Adipocyte (in vitro differentiated cells): Measurements from ENCODE around the gene SAMD4A.

Experiments
- DNase-seq: peaks from one replicate; pipeline ENCODE4 v3.0.0-alpha.2; 2015; ENCODE audit warnings: low read depth
- H3K27me3 ChIP-seq: replicated peaks from 2 replicates; pipeline ENCODE4 v1.7.0; 2013; ENCODE audit warnings: mild to moderate bottlenecking, low read length, moderate library complexity; ENCODE audit not compliant: control insufficient read depth, insufficient read depth
- H3K36me3 ChIP-seq: 2 replicates; pipeline ENCODE4 v1.7.0; 2013; ENCODE audit warnings: low read length, mild to moderate bottlenecking, moderate library complexity; ENCODE audit not compliant: control insufficient read depth, insufficient read depth, severe bottlenecking
- H3K4me1 ChIP-seq: 2 replicates; pipeline ENCODE4 v1.7.0; 2013; ENCODE audit warnings: mild to moderate bottlenecking, low read length, moderate library complexity; ENCODE audit not compliant: control insufficient read depth, insufficient read depth
- H3K4me3 ChIP-seq: 2 replicates; pipeline ENCODE4 v1.7.0; 2013; ENCODE audit warnings: mild to moderate bottlenecking, low read length, moderate library complexity
- H3K9ac ChIP-seq: 2 replicates; pipeline ENCODE4 v1.7.0; 2013; ENCODE audit warnings: mild to moderate bottlenecking, low read length, moderate library complexity
- H3K9me3 ChIP-seq: 2 replicates; pipeline ENCODE4 v1.7.0; 2013; ENCODE audit warnings: mild to moderate bottlenecking, low read length, moderate library complexity; ENCODE audit not compliant: control insufficient read depth

SAMD4A gene

GRCh38 chr14:54650331-54650958 is 83.5 kb downstream of the SAMD4A start:
- no peaks in the 10 kb centered on the region for H3K27me3 ChIP-seq
- H3K9ac ChIP-seq: peak overlapping the region; percentile 13
- peak overlapping the region; percentile 69 for H3K4me3 ChIP-seq
- H3K4me1 ChIP-seq: peaks cover 54% of the 10 kb centered on the region
- peak; percentile 45 for DNase-seq
- no peaks in the 10 kb centered on the region for H3K9me3 ChIP-seq
- no peaks in the 10 kb centered on the region for H3K36me3 ChIP-seq

DNA sequence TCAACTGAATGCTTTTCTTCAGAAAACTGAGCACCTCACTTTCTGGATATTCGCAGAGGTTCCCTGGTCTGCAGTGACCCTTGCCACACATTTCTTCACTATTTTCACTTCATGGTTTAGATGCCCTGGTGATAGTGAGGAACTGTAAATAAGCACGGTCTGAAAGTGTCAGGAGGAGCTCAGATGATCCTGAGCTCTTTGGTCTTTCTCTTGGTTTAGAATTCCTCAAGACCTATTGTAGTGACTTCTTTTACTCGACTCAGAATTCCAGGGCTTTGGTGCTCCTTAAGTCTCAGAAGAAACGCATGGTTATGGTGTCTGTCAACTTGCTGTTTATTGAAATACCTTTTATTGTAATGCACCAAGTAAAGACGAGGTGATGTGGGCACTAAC is 84.0 kb downstream of the SAMD4A start:
- no peak for DNase-seq
- Histone ChIP-seq H3K27me3 (no peaks in the 10 kb centered on the region), H3K4me1 (peaks cover 54% of the 10 kb centered on the region), H3K9ac (peak overlapping the region; percentile 13), H3K4me3 (peak overlapping the region; percentile 69), H3K9me3 (no peaks in the 10 kb centered on the region), H3K36me3 (no peaks in the 10 kb centered on the region)

DNA sequence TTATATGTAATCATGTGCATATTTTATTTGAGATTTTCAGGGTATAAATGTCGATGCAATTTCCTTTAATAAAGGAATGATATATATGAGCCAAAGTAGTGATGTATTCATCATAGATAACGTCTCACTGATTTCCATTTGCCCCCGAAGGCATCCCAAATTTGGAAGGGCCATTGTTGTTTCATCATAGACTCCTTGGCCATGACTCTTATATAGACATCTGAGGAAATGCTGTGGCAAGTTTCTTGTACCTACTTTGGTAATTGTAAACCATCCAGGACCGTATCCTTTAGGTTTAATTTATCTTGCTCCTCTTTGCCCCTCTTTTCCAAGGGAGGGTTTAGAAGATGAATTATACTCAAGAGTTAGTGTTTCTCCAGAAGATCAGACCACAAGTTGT is 84.7 kb downstream of the SAMD4A start:
- Histone ChIP-seq H3K36me3 (no peaks in the 10 kb centered on the region), H3K4me3 (peak overlapping the region; percentile 69), H3K9me3 (no peaks in the 10 kb centered on the region), H3K4me1 (peaks cover 54% of the 10 kb centered on the region), H3K27me3 (no peaks in the 10 kb centered on the region), H3K9ac (peak overlapping the region; percentile 71)
- DNase-seq: peak; percentile 33

GRCh38 chr14:54652188-54652587 is 85.3 kb downstream of the SAMD4A start:
- Histone ChIP-seq H3K27me3 (no peaks in the 10 kb centered on the region), H3K36me3 (no peaks in the 10 kb centered on the region), H3K4me1 (peaks cover 54% of the 10 kb centered on the region), H3K4me3 (peak overlapping the region; percentile 81), H3K9ac (peak overlapping the region; percentile 86), H3K9me3 (no peaks in the 10 kb centered on the region)
- DNase-seq: peak; percentile 98

GRCh38 chr14:54652605-54653052 is 85.7 kb downstream of the SAMD4A start:
- Histone ChIP-seq H3K27me3 (no peaks in the 10 kb centered on the region), H3K9me3 (no peaks in the 10 kb centered on the region), H3K36me3 (no peaks in the 10 kb centered on the region), H3K4me1 (peaks cover 54% of the 10 kb centered on the region), H3K9ac (peak overlapping the region; percentile 86), H3K4me3 (peak overlapping the region; percentile 81)
- peak; percentile 65 for DNase-seq

DNA sequence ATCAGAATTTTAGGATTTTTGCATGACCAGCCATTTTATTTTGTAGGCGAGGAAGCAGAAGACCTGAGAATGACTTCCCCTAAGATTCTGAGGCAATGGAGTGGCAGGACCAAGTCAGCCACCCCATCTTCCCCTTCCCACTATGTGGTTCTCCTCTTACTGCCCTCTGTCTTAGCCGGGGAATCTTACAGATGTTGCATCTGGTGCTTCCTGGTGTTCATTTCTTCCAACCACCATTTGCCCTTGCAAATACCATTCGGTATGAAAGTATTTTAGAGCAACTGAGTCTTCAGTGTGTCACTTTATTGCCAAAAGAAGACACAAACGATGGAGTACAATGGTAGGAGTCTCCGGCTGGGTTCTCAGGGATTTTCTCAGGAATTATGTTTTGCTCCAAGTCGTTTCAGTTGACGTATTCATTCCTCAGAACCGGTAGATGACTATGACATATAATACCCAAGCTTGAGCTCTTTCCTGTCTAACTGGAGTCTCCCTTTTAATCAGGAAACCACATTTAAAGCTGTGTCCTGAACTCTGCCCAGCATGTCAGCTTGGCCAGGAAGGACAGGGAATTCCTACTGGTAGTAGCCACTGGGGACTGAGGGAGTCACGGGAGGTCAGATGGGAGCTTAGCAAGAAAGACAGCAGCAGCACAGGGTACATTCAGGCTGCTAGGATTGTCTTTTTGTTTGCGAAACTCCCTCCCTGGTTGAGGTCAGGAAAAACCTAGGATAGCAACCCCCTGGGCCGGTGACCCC is 87.0 kb downstream of the SAMD4A start:
- peak overlapping the region; percentile 52 for H3K4me3 ChIP-seq
- H3K9me3 ChIP-seq: no peaks in the 10 kb centered on the region
- peaks cover 54% of the 10 kb centered on the region for H3K4me1 ChIP-seq
- H3K27me3 ChIP-seq: no peaks in the 10 kb centered on the region
- no peaks in the 10 kb centered on the region for H3K36me3 ChIP-seq
- peak; percentile 63 for DNase-seq
- H3K9ac ChIP-seq: peak overlapping the region; percentile 30

GRCh38 chr14:54654605-54655004 is 87.7 kb downstream of the SAMD4A start:
- DNase-seq: peak; percentile 36
- H3K27me3 ChIP-seq: no peaks in the 10 kb centered on the region
- H3K36me3 ChIP-seq: no peaks in the 10 kb centered on the region
- no peaks in the 10 kb centered on the region for H3K9me3 ChIP-seq
- H3K4me1 ChIP-seq: peaks cover 53% of the 10 kb centered on the region
- H3K9ac ChIP-seq: no peak overlapping the region
- H3K4me3 ChIP-seq: peak overlapping the region; percentile 52

DNA sequence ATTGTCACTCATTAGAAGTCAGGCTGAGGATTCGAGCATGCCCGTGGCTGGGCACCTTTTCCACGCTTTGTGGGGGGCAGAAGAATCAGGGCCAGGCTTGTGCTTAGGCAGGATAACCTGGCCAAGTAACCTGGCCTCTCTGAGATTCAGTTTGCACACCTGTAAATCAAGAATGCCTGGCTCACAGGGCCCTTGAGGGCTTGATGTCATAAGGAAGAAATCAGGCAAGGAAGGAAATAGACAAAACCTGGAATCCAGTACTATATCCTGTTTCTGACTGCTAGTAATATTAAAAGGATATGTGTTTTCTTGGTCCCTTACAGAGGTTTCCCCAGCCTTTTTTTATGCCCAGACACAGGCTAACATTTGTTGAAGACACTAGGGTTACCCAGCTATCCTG is 91.9 kb downstream of the SAMD4A start:
- Histone ChIP-seq H3K4me1 (peaks cover 19% of the 10 kb centered on the region), H3K9me3 (no peaks in the 10 kb centered on the region), H3K9ac (no peak overlapping the region), H3K36me3 (no peaks in the 10 kb centered on the region), H3K4me3 (no peak overlapping the region), H3K27me3 (no peaks in the 10 kb centered on the region)
- DNase-seq: no peak

DNA sequence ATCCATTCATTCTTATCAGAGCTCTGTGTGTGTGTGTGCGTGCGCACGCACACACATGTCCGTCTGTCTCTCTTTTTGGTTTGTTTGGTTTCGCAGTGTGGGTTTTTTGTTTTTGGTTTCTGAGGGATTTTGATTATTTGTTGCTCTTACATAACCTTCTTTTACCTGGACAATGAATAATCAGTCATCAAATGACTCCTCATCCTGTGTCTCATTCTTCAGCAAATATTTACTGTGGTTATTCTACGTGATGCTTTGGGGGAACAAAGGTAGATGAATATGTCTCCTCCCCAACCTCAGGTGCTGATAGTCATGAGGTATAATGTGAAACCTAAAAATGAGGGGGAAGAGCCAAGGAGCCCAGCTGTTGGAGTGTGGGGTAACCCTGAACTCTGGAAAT is 92.4 kb downstream of the SAMD4A start:
- Histone ChIP-seq H3K9ac (no peak overlapping the region), H3K4me3 (no peak overlapping the region), H3K4me1 (peaks cover 13% of the 10 kb centered on the region), H3K27me3 (no peaks in the 10 kb centered on the region), H3K9me3 (no peaks in the 10 kb centered on the region), H3K36me3 (no peaks in the 10 kb centered on the region)
- no peak for DNase-seq

- Histone ChIP-seq H3K9me3 (no peaks in the 10 kb centered on the region), H3K4me1 (peaks cover 4% of the 10 kb centered on the region), H3K36me3 (no peaks in the 10 kb centered on the region), H3K4me3 (no peak overlapping the region), H3K9ac (no peak overlapping the region), H3K27me3 (no peaks in the 10 kb centered on the region)
- DNase-seq: no peak
Measured at GRCh38 chr14:54660604-54661111, 93.7 kb downstream of the SAMD4A start.

- Histone ChIP-seq H3K9ac (no peak overlapping the region), H3K36me3 (no peaks in the 10 kb centered on the region), H3K4me1 (peaks cover 4% of the 10 kb centered on the region), H3K9me3 (no peaks in the 10 kb centered on the region), H3K4me3 (no peak overlapping the region), H3K27me3 (no peaks in the 10 kb centered on the region)
- DNase-seq: no peak
Measured at GRCh38 chr14:54662491-54663133, 95.7 kb downstream of the SAMD4A start.
